GM12878 (cell line): ENCODE results near the gene PAQR5. TPM values are rescaled to one million over a fixed set of nuclear protein-coding genes. Genes with fewer than 3 reads are reported as not detected.

Experiments used
- ATAC-seq: fragments of 200-7000 bp; cut with Tn5 transposase; 3 replicates; pipeline ENCODE4 v1.9.1; 2020; ENCODE audit warnings: mild to moderate bottlenecking, moderate library complexity
- BruUV-seq: library from RNA; stranded (reverse); fragments of 400-500 nt; replicated peaks from 2 replicates; lab custom pipeline; 2021; lab: Mats Ljungman, UMichigan
- CTCF ChIA-PET: fragments of 300-600 bp; sonication (Branson Sonifier 250); formaldehyde crosslinking; extraction: SDS; loops from one replicate; lab custom pipeline; 2021; ENCODE audit warnings: inconsistent platforms; lab: Yijun Ruan, JAX
- POLR2A ChIA-PET: fragments of 350-600 bp; formaldehyde crosslinking; extraction: SDS; loops from one replicate; lab custom pipeline; 2021; ENCODE audit warnings: inconsistent platforms; lab: Charles Lee
- RAD21 ChIA-PET: fragments of 300-600 bp; sonication (Branson Sonifier 250); formaldehyde crosslinking; loops from one replicate; lab custom pipeline; 2023; ENCODE audit warnings: antibody characterized with exemption; ENCODE audit not compliant: unreplicated experiment; lab: Charles Lee
- SMC1A ChIA-PET: fragments of 300-600 bp; sonication (Branson Sonifier 250); formaldehyde crosslinking; loops from one replicate; lab custom pipeline; 2023; ENCODE audit not compliant: unreplicated experiment, uncharacterized antibody; lab: Charles Lee
- DNase-seq: peaks from one replicate; pipeline ENCODE4 v3.0.0-alpha.2; 2011; ENCODE audit warnings: low read depth, low spot score
- FAIRE-seq: peaks from 3 replicates; lab custom pipeline; 2011; peaks lifted over from hg19 to GRCh38; lab: Jason Lieb, UNC
- H2AFZ ChIP-seq: 2 replicates; pipeline ENCODE4 v1.6.0; 2011; ENCODE audit warnings: low read depth, low read length, control low read depth; ENCODE audit not compliant: control insufficient read depth
- H3K27ac ChIP-seq: 2 replicates; pipeline ENCODE4 v1.5.1; 2011; ENCODE audit warnings: control low read depth; ENCODE audit not compliant: control insufficient read depth, insufficient read depth
- H3K27me3 ChIP-seq, 2 experiments: replicated peaks in 1 of 2; 2 replicates each; pipeline versions ENCODE4 v1.6.0 to v1.6.1; 2011; ENCODE audit warnings: low read length in 1 of 2; ENCODE audit not compliant: control insufficient read depth in 2 of 2, insufficient read depth in 2 of 2
- H3K36me3 ChIP-seq, 2 experiments: 2 replicates each; pipeline ENCODE4 v1.5.1; 2011; ENCODE audit warnings: low read length in 1 of 2; ENCODE audit not compliant: control insufficient read depth in 2 of 2, insufficient read depth in 2 of 2
- H3K4me1 ChIP-seq: 2 replicates; pipeline ENCODE4 v1.6.1; 2011; ENCODE audit warnings: mild to moderate bottlenecking, low read length, moderate library complexity, mixed read lengths; ENCODE audit not compliant: control insufficient read depth, insufficient read depth
- H3K4me2 ChIP-seq: 2 replicates; pipeline ENCODE4 v1.6.0; 2011; ENCODE audit warnings: control low read depth; ENCODE audit not compliant: control insufficient read depth, insufficient read depth
- H3K4me3 ChIP-seq: fragments of 200-600 bp; sonication (generic); 2 replicates; pipeline ENCODE4 v1.5.1; 2016
- H3K79me2 ChIP-seq: 2 replicates; pipeline ENCODE4 v1.6.0; 2011; ENCODE audit warnings: low read length; ENCODE audit not compliant: control insufficient read depth, insufficient read depth
- H3K9ac ChIP-seq: 2 replicates; pipeline ENCODE4 v1.8.0; 2011; ENCODE audit warnings: low read length, control low read depth, mixed read lengths; ENCODE audit not compliant: control insufficient read depth, insufficient read depth
- H3K9me3 ChIP-seq: replicated peaks from 3 replicates; pipeline ENCODE4 v1.5.1; 2011; ENCODE audit warnings: mild to moderate bottlenecking, low read length; ENCODE audit not compliant: control insufficient read depth, insufficient read depth
- H4K20me1 ChIP-seq: 2 replicates; pipeline ENCODE4 v1.6.0; 2011; ENCODE audit not compliant: control insufficient read depth, insufficient read depth
- CHD4 ChIP-seq: fragments of 200-600 bp; sonication (generic); IDR thresholded peaks from 2 replicates; pipeline ENCODE4 v1.6.1; 2016; ENCODE audit warnings: mild to moderate bottlenecking
- DPF2 ChIP-seq: fragments of 450-650 bp; IDR thresholded peaks from 2 replicates; pipeline ENCODE4 v1.6.1; 2017; ENCODE audit warnings: mild to moderate bottlenecking
- GABPA ChIP-seq: IDR thresholded peaks from 2 replicates; pipeline ENCODE4 v1.6.1; 2014; ENCODE audit warnings: antibody characterized with exemption, low read depth, mild to moderate bottlenecking, inconsistent platforms
- LARP7 ChIP-seq: fragments of 450-650 bp; IDR thresholded peaks from 2 replicates; pipeline ENCODE4 v1.6.1; 2017; ENCODE audit warnings: mild to moderate bottlenecking
- MTA2 ChIP-seq: fragments of 450-650 bp; IDR thresholded peaks from 2 replicates; pipeline ENCODE4 v1.6.1; 2016; ENCODE audit warnings: low read depth, mild to moderate bottlenecking, moderate library complexity
- NFYB ChIP-seq: IDR thresholded peaks from 2 replicates; pipeline ENCODE4 v1.6.1; 2011; ENCODE audit warnings: low read depth, mild to moderate bottlenecking, low read length, improper control_type of control experiment, moderate library complexity; ENCODE audit not compliant: insufficient read depth
- PML ChIP-seq: IDR thresholded peaks from 2 replicates; pipeline ENCODE4 v1.6.1; 2012; ENCODE audit warnings: low read length, inconsistent platforms
- SMARCA5 ChIP-seq: fragments of 450-650 bp; IDR thresholded peaks from 2 replicates; pipeline ENCODE4 v1.6.1; 2017; ENCODE audit warnings: mild to moderate bottlenecking
- WGBS: methylation state at CpG from one replicate; pipeline ENCODE4 v1.1.6; 2016; ENCODE audit warnings: low lambda C conversion rate; ENCODE audit not compliant: insufficient replicate concordance, insufficient coverage; ENCODE audit errors: missing lambda C conversion rate; 5-methylcytosine and 5-hydroxymethylcytosine counted together
- in situ Hi-C: fragments of 300-500 bp; cut with MboI; formaldehyde crosslinking; loops from 9 replicates; pipeline ENCODE4 v1.14.3; 2018; ENCODE audit warnings: mixed read lengths
- intact Hi-C: fragments of 100-400 bp; cut with micrococcal nuclease; formaldehyde crosslinking; loops from one replicate; pipeline ENCODE4 v1.14.2; 2022; ENCODE audit not compliant: unreplicated experiment
- polyA plus RNA-seq, 11 experiments: library from polyadenylated mRNA; depleted of rRNA in 4 of 11; unstranded in 6 of 11; stranded (reverse) in 5 of 11; fragments of >200 nt; fragmentation: Nextera tagmentation in 4 of 11; fragmentation: Illumina TruSeq in 1 of 11; extraction: Ambion mirVana in 4 of 11; extraction: Trizol in 1 of 11; gene quantifications; 1 replicate in 1 of 11; 2 replicates in 10 of 11; pipeline versions ENCODE4 v1.2.1 to v1.2.3, GENCODE V29; 2011 to 2016; ENCODE audit warnings: inconsistent platforms in 2 of 11, missing spikeins in 2 of 11, low read depth in 1 of 11
- total RNA-seq, 4 experiments: library from RNA; depleted of rRNA in 3 of 4; stranded (reverse); fragments of >200 nt in 3 of 4; fragmentation: Illumina TruSeq in 1 of 4; extraction: Trizol in 1 of 4; gene quantifications; 2 replicates each; pipeline versions ENCODE4 v1.2.1 to v1.2.3, GENCODE V29; 2013 to 2021
- TF ChIP-seq, protein P1 (sequence below): fragments of 450-650 bp; IDR thresholded peaks from 2 replicates; pipeline ENCODE4 v1.6.1; 2018; ENCODE audit warnings: borderline replicate concordance, mild to moderate bottlenecking; ENCODE audit not compliant: partially characterized antibody
- TF ChIP-seq, protein P2 (sequence below): fragments of 450-650 bp; IDR thresholded peaks from 2 replicates; pipeline ENCODE4 v1.6.1; 2017; ENCODE audit warnings: antibody characterized with exemption, mild to moderate bottlenecking, moderate library complexity
- TF ChIP-seq, protein P3 (sequence below): fragments of 450-650 bp; IDR thresholded peaks from 2 replicates; pipeline ENCODE4 v1.6.1; 2017; ENCODE audit warnings: borderline replicate concordance
- TF ChIP-seq, protein P4 (sequence below): IDR thresholded peaks from 2 replicates; pipeline ENCODE4 v1.6.1; 2011; ENCODE audit warnings: mild to moderate bottlenecking, low read depth, low read length, moderate library complexity; ENCODE audit not compliant: insufficient replicate concordance

PAQR5 gene
- total and polyA plus RNA-seq, 10 of the 15 experiments (the other 5 are each of a cell fraction or from before 2014, with no cell fraction given), result 0.02 to 0.03 TPM; not detected in 8

DNA sequence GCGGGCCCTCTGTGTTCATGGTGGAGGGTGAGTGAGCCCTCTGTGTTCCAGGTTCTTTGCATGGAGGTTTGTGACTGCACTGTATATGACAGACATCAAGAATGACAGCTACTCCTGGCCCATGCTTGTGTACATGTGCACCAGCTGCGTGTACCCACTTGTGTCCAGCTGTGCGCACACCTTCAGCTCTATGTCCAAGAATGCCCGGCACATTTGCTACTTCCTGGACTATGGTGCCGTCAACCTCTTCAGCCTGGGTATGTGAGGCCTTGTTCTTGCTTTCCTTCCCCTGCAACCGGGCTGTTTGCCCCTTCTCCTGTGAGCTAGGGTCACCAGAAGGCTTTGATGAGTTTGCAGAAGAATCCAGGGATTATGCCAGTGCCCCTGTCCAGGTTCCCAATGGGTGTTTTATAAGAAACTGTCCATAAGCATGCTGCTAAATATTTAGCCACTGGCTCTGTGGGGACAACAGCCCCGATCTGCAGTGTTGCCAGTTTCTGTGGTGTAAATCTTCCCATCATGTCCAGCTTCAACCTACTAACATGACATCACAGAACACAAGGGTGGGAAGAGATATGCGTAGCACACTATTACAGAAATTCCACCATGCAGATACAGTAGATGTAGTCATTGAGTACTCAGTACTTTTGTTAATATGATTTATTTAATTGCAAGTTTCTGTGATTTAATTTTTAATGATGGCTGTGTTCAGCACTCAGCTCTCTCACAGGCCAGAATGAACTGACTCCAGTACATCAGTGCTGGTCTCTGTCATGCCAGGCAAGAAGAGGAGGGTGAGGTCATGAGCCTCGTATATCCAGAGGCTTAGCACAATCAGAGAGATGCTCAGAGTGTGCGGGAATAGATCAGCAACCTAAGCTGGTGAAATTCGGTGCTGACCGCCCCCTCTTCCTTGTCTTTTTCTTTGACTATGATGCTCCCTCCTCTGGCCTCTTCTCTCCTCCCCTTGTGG lies 86.2 kb downstream of the PAQR5 start:
- FAIRE-seq (no peak), ATAC-seq (no peak), DNase-seq (no peak)
- SMC1A ChIA-PET, result no interaction called here
- CTCF ChIA-PET, result interaction anchor here (0.6 to 1.4 kb wide), 2 partner anchors 9 to 1275 kb away, joined by 3 to 4 read pairs; no protein-coding TSS in a partner anchor
- RAD21 ChIA-PET, result no interaction called here
- H3K79me2 ChIP-seq, result no peaks in the 10 kb centered on the region
- in situ Hi-C loops (loop anchor here (5.0 kb wide), 1 partner anchor 323 kb away; no protein-coding TSS in a partner anchor), intact Hi-C loops (no loop called here)
- no peak overlapping the region for H2AFZ ChIP-seq
- no peaks in the 10 kb centered on the region for H3K4me1 ChIP-seq
- peaks cover 0 to 3% of the 10 kb centered on the region in 2 experiments; a peak in 1 of 4 replicates for H3K27me3 ChIP-seq
- H3K27ac ChIP-seq, result no peak overlapping the region
- H3K9ac ChIP-seq, result no peak overlapping the region
- POLR2A ChIA-PET, result no interaction called here
- WGBS, result 54% methylated on average over 12 of the region's 12 CpGs
- H3K9me3 ChIP-seq, result no peaks in the 10 kb centered on the region
- no peaks in the 10 kb centered on the region for H4K20me1 ChIP-seq
- no peak overlapping the region for H3K4me3 ChIP-seq
- H3K4me2 ChIP-seq, result no peak overlapping the region
- no TSS peak for BruUV-seq
- H3K36me3 ChIP-seq, result no peaks in the 10 kb centered on the region
- TF ChIP-seq, protein P1, sequence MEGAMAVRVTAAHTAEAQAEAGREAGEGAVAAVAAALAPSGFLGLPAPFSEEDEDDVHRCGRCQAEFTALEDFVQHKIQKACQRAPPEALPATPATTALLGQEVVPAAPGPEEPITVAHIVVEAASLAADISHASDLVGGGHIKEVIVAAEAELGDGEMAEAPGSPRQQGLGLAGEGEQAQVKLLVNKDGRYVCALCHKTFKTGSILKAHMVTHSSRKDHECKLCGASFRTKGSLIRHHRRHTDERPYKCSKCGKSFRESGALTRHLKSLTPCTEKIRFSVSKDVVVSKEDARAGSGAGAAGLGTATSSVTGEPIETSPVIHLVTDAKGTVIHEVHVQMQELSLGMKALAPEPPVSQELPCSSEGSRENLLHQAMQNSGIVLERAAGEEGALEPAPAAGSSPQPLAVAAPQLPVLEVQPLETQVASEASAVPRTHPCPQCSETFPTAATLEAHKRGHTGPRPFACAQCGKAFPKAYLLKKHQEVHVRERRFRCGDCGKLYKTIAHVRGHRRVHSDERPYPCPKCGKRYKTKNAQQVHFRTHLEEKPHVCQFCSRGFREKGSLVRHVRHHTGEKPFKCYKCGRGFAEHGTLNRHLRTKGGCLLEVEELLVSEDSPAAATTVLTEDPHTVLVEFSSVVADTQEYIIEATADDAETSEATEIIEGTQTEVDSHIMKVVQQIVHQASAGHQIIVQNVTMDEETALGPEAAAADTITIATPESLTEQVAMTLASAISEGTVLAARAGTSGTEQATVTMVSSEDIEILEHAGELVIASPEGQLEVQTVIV, result no peak
- no peak for TF ChIP-seq CHD4
- no peak for TF ChIP-seq GABPA
- TF ChIP-seq NFYB, result no peak
- no peak for TF ChIP-seq PML
- TF ChIP-seq, protein P2, sequence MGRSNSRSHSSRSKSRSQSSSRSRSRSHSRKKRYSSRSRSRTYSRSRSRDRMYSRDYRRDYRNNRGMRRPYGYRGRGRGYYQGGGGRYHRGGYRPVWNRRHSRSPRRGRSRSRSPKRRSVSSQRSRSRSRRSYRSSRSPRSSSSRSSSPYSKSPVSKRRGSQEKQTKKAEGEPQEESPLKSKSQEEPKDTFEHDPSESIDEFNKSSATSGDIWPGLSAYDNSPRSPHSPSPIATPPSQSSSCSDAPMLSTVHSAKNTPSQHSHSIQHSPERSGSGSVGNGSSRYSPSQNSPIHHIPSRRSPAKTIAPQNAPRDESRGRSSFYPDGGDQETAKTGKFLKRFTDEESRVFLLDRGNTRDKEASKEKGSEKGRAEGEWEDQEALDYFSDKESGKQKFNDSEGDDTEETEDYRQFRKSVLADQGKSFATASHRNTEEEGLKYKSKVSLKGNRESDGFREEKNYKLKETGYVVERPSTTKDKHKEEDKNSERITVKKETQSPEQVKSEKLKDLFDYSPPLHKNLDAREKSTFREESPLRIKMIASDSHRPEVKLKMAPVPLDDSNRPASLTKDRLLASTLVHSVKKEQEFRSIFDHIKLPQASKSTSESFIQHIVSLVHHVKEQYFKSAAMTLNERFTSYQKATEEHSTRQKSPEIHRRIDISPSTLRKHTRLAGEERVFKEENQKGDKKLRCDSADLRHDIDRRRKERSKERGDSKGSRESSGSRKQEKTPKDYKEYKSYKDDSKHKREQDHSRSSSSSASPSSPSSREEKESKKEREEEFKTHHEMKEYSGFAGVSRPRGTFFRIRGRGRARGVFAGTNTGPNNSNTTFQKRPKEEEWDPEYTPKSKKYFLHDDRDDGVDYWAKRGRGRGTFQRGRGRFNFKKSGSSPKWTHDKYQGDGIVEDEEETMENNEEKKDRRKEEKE, result no peak
- TF ChIP-seq DPF2, result no peak
- TF ChIP-seq SMARCA5, result no peak
- no peak for TF ChIP-seq MTA2
- no peak for TF ChIP-seq LARP7
- TF ChIP-seq, protein P3, sequence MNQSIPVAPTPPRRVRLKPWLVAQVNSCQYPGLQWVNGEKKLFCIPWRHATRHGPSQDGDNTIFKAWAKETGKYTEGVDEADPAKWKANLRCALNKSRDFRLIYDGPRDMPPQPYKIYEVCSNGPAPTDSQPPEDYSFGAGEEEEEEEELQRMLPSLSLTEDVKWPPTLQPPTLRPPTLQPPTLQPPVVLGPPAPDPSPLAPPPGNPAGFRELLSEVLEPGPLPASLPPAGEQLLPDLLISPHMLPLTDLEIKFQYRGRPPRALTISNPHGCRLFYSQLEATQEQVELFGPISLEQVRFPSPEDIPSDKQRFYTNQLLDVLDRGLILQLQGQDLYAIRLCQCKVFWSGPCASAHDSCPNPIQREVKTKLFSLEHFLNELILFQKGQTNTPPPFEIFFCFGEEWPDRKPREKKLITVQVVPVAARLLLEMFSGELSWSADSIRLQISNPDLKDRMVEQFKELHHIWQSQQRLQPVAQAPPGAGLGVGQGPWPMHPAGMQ, result no peak
- TF ChIP-seq, protein P4, sequence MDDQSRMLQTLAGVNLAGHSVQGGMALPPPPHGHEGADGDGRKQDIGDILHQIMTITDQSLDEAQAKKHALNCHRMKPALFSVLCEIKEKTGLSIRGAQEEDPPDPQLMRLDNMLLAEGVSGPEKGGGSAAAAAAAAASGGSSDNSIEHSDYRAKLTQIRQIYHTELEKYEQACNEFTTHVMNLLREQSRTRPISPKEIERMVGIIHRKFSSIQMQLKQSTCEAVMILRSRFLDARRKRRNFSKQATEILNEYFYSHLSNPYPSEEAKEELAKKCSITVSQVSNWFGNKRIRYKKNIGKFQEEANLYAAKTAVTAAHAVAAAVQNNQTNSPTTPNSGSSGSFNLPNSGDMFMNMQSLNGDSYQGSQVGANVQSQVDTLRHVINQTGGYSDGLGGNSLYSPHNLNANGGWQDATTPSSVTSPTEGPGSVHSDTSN, result no peak
